ENCODE results near the gene COL5A1.
"Not testable (repeated sequence)": the region's sequence is repeated elsewhere in the genome, so short reads cannot be mapped to it uniquely, and the experiment has no call there.

Gene COL5A1

DNA sequence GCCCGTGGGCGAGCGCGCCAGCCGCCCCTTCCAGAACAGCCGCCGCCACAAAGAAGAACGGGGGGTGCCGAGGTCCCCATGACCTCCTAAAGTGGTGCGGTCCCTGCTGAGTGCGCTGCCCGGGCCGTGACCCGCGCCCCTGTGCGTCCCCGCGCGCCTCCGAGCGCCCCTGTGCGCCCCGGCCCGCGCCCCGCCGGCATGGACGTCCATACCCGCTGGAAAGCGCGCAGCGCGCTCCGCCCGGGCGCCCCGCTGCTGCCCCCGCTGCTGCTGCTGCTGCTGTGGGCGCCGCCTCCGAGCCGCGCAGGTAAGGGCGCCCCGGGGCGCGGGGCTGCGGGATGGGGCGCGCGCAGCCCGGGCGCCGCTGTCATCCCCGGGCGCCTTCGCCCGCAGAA lies 384 bp downstream of the COL5A1 start:
- DNase-seq, result no peak

DNA sequence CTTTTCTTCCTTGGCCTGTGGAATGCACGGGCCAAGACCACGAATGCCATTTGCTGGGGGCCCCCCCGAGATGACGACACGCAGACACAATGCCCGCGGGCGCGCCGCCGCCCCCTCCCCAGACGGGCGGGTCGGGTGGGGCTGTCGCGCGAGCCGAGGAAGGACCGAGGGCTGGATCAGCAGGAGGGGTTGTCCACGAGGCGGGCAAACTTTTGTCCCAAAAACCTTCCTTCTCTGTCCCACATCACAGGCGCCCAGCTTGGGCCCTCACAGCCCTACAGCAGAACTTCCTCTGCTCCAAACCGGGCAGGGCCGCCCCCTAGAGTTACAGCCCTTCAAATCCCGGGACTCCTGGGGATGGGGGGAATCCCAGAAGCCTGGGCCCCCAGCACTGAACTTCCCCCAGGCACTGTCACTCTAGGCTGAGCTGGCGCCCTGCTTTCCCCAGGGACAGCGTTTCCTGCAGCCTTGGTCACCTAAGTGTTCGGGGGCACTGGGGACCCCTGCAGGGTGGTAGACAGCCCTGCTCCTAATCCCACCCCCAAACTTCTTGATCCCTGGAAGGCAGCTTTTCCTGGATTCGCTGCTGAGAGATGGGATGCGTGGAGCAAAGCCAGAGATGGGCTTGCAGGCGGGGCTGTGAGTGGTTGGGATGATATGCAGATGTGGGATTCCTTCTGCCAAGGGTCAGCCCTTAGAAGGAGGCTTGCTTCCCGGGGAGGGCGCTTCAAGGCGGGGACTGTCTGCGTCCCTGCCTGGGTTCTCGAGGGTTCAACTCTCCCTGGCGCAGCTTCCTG lies 980 bp downstream of the COL5A1 start:
- no peak for DNase-seq

DNA sequence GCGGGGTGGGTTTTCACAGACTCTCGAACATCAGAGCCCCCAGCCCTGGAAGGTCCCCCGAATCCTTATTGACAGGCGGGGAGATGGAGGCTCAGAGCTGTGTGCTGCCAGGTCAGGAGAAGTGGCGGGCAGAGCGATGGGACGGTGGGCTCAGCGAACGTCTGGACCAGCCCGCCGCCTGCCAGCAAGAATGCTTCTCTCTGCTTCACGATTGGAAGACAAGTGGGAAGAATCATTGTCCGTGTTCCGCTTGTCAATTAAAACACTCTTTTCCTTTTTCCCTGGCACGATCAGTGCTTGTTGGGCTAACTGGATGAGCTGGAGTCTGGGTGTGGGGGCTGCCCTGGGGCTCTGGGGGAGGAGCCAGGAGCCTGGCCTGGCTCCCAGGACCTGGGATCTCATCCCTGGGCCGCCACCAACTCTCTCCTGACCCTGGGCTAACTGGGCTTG lies 1.6 kb downstream of the COL5A1 start:
- DNase-seq, result no peak

DNA sequence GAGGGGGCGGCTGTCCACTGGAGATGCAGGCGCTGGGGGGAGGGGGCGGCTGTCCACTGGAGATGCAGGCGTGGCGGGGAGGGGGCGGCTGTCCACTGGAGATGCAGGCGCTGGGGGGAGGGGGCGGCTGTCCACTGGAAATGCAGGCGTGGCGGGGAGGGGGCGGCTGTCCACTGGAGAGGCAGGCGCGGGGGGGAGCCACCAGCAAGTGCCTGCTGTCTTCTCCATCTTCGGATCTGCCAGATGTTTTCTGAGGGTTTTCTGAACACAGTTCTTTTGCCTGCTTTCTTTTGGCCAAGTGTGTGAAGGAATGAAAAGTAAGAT lies 2.8 kb downstream of the COL5A1 start:
- not testable (repeated sequence) for DNase-seq

DNA sequence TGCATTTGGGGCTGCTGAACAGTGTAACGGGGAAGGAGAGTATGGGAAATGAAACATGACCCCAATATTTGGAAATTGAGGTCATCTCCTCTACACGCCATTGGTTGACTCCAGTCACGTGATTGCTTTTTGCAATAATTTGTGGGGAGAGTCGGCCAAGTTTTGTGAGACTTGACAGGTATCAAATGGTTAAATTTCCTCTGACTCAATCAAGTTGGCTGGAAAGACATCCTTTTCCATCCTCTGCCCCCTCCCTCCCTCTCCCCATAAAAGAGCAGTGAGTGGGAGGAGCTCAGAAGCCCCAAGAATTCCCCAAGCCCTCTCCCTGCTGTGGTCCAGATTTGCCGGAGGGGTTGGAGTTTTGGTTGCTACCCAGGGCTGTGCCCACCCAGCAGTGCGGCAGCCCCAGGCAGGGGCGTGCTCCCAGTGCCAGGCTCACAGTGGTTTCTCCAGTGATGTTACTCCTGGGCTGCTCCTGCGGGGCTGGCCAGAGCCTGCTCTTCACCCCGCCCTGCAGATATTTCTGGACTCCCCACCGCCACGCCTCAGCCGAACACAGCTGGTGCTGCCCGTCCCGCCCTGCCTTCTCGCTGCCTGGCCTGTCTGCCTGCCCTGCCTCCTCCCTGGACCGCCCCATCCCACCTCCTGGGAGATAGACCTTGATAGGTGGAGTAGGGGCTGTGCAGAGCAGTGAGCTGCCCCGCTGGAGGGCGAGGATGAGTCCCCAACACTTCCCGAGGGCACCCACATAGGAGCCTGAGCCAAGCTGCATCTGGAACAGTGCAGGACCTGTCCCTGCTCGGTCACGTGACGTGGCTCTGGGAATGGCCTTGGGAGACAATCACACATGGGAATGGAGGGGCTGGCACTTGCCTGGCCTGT lies 3.4 kb downstream of the COL5A1 start:
- no peak for DNase-seq

DNA sequence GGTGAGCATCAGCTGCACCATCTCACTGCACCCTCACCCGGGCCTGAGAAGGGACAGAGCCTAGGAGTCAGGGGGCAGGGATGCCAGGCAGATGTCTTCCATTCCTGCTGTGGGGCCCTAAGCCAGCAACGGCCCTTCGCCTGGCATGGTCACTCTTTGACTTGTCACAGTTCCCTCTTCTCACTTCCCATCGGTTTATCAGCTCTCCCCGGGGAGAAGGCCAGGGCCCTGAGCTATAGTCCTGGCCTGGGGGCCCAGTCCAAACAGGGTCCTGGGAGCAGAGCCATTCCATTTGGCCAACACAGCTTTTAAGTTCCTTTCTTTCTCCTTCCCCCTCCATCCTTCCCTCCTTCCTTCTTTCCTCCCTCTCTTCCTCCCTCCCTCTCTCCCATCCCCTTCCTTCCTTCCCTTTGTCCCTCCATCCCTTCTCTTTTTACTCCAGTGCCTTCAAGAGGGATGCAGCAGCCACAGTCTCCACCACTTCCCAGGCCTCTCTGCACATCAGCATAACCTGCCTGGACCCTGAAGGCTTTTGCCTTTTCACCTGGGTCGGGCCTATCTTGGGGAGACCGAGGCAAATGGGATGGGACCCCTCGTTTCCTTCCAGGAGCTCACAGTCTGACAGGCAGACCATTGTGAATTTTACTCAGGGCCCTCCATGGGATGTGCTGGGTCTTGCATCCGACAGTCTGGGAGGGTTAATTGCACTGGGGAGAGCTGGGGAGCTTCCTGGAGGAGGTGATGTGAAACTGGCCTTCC lies 4.2 kb downstream of the COL5A1 start:
- no peak for DNase-seq

DNA sequence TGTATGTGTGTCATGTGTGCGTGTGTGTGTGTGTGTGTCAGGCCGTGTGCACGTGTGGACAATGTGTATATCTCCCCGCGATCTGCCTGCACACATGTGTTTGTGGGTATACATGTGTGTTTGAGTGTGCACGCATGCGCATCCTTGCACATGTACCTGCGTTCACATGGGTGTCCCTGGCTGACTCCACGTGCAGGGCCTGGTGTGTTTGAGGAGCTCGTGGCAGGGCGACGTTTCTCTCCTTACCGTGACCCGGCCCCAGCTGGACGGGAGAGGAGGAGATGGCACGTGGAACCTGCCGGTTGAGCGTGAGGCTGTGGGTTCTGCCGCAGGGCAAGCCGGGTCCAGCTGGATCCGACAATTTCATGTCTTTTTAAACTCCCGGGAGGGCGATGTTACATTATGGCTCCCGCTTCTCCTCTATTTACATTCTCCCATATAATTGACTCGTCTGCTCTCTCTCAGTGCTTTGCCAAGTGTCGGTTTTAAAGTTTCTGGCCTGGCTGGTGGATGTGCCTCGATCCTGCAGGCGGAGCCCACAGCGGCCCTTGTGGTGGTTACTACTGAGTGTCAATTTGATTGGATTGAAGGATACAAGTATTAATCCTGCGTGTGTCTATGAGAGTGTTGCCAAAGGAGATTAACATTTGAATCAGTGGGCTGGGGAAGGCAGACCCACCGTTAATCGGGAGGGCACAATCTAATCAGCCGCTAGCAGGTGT lies 5.9 kb downstream of the COL5A1 start:
- DNase-seq, result no peak

DNA sequence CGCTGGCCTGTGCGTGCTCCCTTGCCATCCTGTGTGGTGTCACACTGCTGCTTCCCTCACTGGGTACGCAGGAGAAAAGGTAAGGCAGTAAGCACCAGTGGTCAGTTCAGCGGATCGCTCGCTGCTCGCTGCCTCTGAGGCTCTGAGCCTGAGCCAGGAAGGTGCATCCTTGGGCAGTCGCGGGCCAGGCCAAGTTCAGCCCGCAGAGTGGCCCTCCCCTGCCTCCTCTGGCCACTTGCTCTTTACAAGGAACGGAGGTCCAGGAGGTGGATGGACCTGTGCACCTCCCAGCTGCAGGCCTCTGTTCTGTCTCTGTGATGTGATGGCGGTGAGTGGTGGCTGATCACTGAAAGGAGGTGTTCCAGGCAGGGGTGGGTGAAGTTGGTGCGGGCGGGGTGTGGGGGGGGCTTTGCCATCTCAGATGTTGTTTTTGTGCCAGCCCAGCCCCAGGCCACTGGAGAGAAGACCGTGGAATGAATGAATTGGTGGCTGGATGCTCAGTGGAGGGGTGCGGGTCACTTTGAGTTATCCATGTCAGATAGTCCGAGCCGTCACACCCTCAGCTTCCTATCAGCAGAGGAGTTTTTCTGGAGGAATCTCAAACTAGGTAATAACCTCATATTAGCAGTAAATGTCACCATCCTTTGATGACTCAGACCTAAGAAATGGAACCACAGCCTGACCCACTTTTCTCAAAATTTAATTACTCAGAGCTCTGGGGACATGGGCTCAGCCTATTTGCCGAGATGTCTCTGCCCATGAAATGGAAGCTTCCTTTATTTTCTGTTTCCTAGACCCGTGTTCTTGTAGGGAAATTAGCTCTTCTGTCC lies 7.3 kb downstream of the COL5A1 start:
- DNase-seq, result no peak

DNA sequence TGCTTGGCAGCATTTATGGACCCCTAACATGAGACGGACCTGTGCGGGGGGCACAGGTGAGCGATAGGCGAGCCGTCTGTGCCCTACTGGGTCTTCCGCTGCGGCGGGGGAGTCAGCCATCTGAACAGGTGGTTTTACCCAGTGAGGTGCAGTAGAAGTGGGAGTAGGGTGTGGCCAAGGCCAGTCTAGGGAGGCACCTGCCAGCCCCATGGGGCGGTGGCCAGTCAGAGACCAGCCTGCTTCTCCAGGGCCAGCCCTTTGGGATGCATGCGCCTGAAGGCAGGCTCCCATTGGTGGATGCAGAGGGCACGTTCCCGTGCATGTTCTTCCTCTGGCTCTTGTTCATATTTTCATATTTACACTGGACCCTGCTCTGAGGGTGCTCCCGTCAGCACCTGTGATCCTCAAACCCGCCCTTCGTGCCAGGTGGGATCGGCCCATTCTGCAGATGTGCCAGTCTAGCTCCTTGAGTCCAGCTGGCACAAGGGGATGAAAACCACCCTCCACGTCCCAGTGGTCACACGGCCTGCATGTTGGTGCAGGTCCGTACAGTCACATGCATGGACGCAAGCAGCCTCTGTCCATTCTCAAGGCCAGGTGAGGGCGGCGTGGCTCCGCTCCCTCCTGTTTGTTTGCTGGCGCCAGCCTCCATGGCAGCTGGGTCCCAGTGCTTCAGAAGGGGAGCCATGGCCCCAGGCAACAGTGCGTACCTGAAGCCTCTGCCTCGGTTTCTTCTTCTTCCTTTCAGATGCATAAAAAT lies 9.0 kb downstream of the COL5A1 start:
- no peak for DNase-seq

DNA sequence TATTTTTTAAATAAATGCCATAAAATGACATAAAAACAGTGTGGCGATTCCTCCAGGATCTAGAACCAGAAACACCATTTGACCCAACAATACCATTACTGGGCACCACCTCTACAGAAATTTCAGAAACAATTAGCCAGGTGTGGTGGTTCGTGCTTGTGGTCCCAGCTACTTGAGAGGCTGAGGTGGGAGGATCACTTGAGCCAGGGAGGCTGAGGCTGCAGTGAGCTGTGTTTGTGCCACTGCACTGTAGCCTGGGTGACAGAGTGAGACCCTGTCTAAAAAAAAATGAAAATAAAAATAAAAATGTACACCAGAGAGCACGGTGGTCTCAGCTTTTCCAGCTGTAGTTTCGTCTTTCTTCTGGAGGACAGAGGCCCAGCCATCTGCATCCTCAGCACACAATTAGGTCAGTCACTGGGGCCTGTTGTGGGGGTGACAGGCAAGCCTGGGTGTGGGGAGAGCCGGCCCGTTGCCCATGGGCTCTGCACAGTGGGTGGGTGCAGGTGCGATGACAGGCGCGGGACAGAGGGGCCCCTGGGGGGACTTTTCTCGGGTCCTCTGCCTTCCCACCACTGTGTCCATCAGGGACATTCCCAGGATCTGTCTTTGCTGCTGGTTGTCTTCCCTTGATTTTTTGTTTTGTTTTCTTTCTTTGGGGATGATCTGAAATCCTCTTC lies 9.8 kb downstream of the COL5A1 start:
- no peak for DNase-seq

DNA sequence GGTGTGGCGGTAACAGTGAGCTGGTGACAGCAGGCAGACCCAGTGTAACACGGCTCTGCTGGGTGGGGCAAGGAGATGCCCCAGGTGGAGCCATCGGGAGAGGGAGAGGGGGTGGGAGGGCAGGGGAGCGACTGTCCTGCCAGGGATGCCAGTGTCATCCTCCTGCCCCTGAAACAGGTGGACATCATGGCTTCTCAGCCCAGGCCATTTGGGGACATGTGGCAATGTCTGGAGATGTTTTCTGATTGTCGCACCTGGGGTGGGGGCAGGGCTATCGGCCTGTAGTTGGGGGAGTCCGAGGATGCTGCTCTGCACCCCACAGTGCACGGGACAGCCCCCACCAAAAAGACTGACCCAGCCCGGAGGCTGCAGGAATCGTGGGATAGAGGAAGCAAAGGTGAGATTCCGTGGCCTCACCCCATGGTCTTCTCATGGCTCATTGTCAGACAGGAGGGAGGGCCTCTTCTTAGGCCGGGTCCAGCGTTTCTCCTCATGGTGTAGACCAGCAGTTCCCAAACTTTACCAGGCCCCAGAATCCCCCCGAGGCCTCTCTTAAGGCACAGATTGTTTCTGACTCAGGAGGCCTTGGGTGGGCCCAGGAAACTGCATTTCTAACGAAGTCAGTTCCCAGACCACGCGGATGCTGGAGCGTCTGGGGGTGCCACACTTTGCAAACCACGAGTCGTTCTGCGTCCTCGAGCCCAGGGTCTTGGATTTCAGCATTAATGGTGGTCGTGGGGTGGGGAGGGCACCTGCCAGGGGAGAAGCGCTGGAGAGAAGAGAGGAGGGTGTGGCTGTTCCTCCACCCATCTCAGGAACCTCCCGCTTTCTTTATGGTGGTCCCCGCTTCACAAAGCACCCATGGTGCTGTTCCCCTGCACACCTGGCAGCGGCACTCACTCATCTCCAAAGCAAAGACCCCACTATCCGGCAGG lies 11.0 kb downstream of the COL5A1 start:
- no peak for DNase-seq

DNA sequence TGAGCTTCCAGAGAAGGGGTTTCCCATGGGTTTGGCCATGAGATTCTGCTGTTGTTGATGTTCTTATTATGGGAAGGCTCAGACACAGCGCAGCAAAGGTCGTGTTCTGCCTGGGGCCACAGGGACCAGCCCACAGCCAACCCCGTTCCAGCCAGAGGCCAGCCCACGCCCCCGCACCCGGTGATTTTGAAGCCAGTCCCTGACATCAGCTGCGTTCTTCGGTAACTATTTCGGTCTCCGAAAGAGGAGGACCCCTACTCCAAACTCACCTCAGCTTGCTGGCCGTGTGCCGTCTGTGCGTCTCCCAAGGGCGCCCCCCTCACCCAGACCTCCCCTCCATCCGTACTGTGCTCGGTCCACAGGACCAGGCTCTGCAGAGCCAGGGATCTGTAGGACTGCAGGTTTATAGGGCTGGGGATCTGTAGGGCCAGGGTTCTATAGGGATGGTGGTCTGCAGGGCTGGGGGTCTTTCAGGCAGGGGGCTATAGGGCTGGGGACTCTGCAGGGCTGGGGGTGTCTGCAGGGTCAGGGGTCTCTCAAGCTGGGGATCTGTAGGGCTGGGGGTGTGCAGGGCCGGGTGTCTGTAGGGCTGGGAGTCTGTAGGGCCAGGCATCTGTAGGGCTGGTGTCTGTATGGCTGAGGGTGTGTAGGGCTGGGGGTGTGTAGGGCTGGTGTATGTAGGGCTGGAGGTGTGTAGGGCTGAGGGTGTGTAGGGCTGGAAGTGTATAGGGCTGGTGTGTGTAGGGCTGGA lies 11.8 kb downstream of the COL5A1 start:
- no peak for DNase-seq

DNA sequence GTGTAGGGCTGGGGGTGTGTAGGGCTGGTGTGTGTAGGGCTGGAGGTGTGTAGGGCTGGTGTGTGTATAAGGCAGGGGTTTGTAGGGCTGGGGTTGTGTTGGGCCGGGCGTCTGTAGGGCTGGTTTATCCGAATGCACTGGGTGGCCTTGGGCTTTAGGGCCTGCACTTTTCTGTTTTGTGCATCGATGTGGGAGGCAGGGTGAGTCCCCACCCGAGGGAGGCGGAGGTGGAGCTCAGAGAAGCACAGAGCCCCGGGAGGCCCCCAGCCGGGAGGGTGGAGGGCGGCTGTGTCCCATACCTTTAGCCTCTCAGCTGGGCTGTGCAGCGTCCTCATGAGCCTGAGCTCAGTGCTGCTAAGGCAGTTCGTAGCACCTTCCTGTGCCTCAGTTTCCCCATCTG lies 13.5 kb downstream of the COL5A1 start:
- no peak for DNase-seq

DNA sequence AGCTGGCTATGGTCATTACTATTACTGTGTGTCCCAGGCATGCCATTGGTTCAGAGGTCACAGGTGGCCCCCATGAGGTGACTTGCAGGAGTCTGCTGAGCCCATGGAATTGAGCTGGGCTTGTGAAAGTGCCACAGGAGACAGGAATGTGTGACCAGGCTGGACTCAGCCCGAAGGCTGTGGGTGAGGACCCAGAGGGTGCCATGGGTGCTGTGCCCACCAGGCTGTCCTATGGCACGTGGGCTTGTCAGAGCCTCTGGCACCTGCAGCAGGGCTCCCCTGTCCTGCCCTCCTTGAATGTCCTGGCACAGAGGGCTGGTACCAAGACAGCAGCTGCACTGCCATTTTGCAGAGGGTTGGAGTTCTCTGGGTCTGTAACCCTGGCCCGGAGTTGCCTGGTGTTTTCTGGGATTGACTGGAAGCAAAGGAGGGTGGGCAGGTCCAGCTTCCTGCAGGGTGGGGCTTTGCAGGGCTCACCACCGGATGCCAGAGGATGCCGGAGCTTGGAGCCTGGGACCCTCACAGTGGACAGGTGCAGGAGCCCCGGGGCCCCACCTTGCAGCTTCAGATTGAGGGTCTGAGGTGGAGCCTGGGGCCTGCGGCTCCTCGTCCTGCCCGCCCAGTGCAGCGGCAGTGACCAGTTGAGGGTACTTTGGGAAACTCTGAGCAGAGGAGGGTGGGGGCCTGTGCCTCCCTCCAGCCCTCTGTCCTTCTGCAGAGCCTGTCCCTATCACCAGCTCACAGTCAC lies 14.2 kb downstream of the COL5A1 start:
- no peak for DNase-seq

DNA sequence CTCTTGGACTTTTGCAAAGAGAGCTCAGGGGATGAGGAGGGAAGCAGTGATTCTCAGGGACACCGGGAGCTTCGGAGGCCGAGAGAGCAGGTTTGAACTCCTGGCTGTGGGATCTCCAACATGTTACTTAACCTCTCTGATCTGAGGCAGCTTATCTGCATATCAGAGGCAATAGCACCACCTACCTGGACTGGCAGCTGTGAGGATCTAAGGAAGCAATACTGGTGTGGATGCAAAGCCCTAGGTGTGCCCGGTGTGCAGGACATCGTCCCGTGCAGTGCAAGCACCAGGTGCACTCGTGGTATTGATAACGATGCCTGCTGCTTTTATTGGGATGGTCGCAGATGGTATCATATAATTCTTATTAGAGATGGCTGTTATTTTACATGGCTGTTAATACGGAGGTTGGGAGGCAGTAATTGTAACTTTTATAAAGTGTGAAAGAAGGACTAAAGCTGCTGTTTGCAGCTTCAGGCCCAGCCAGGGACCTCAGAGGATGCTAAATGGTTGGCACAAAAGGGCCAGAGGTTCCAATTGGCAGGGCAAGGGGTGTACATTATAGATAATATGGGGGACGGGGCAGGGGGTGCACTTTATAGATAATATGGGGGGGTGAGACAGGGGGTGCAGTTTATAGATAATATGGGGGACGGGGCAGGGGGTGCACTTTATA lies 14.9 kb downstream of the COL5A1 start:
- no peak for DNase-seq

DNA sequence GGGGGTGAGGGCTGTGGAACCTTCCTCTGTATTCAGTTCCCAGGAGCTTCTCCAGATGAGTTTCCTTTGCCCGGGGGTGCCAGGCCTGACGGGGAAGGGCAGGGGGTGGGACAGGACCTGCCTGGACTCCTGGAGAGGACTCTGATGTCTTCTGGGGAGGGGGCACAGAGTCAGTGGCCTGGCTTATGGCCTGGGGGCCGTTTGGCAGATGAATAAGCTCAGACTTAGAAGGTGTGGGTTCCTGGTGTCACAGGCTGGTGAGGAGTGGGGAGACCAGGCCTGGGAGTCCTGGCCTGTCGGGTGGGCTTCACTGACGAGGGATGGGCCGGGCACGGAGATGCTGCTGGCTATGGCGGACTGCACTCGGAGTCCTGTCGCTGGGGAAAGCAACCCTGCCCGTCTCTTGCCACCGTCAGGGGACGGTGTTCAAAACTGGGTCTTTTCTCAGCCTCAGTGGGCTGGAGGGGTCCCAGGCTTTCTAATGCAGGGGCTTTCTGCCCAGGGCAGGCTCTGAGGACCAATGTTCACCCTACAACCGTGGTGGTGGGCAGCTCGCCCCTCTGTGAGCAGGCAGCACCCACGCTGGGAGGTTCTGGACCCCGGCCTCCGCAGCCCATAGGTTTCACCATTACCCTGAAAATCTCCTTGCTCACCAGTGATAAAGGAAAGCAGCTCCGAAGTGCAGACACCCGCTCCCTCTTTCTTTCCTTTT lies 16.2 kb downstream of the COL5A1 start:
- DNase-seq, result no peak
